Body of pancreas (tissue), 4 donors: ENCODE data around the gene MAGEA2.
"Not testable (repeated sequence)": the region's sequence is repeated elsewhere in the genome, so short reads cannot be mapped to it uniquely, and the experiment has no call there.

ENCODE experiments used
- POLR2A ChIP-seq, 3 donors: fragments of 450-650 bp; IDR thresholded peaks; one replicate each; pipeline ENCODE4 v1.6.1; 2016; ENCODE audit warnings: antibody characterized with exemption in 3 of 3, mild to moderate bottlenecking in 2 of 3
- TF ChIP-seq, protein P1 (sequence below), 7 experiments: fragments of 450-650 bp in 4 of 7; fragments of 200-600 bp in 3 of 7; sonication (generic) in 3 of 7; IDR thresholded peaks; one replicate each; pipeline ENCODE4 v1.5.1; 2016 to 2019; ENCODE audit warnings: antibody characterized with exemption in 7 of 7

DNA sequence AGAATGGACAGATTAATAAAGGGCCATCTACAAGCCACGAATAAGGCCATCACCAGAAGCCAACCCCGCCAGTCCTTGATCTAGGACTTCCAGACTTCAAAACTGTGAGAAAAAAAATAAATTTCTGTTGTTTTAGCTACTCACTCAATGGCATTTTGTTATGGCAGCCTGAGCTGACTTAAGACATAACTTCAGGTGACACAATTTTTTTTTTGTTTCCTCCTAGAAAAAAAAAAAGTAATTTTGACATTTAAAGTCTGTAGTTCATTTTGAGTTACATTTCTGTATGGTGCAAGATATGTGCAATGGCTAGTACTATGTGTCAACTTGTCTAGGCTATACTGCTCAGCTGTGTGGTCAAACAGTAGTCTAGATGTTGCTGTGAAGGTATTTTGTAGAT is 5.3 kb upstream of the MAGEA2 start, which contains the start of gene CSAG3:
- TF ChIP-seq POLR2A (IDR thresholded peaks at IDR 0.05) = not testable (repeated sequence)
- TF ChIP-seq, protein P1, sequence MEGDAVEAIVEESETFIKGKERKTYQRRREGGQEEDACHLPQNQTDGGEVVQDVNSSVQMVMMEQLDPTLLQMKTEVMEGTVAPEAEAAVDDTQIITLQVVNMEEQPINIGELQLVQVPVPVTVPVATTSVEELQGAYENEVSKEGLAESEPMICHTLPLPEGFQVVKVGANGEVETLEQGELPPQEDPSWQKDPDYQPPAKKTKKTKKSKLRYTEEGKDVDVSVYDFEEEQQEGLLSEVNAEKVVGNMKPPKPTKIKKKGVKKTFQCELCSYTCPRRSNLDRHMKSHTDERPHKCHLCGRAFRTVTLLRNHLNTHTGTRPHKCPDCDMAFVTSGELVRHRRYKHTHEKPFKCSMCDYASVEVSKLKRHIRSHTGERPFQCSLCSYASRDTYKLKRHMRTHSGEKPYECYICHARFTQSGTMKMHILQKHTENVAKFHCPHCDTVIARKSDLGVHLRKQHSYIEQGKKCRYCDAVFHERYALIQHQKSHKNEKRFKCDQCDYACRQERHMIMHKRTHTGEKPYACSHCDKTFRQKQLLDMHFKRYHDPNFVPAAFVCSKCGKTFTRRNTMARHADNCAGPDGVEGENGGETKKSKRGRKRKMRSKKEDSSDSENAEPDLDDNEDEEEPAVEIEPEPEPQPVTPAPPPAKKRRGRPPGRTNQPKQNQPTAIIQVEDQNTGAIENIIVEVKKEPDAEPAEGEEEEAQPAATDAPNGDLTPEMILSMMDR (IDR thresholded peaks at IDR 0.05) = not testable (repeated sequence)
